GM12878 (cell line): ENCODE data around the gene SLC17A8. TPM values are rescaled to one million over a fixed set of nuclear protein-coding genes. Genes with fewer than 3 reads are reported as not detected.

ENCODE experiments used
- ATAC-seq: fragments of 200-7000 bp; cut with Tn5 transposase; 3 replicates; pipeline ENCODE4 v1.9.1; 2020; ENCODE audit warnings: mild to moderate bottlenecking, moderate library complexity
- BruUV-seq: library from RNA; stranded (reverse); fragments of 400-500 nt; replicated peaks from 2 replicates; lab custom pipeline; 2021; lab: Mats Ljungman, UMichigan
- CTCF ChIA-PET: fragments of 300-600 bp; sonication (Branson Sonifier 250); formaldehyde crosslinking; extraction: SDS; loops from one replicate; lab custom pipeline; 2021; ENCODE audit warnings: inconsistent platforms; lab: Yijun Ruan, JAX
- POLR2A ChIA-PET: fragments of 350-600 bp; formaldehyde crosslinking; extraction: SDS; loops from one replicate; lab custom pipeline; 2021; ENCODE audit warnings: inconsistent platforms; lab: Charles Lee
- RAD21 ChIA-PET: fragments of 300-600 bp; sonication (Branson Sonifier 250); formaldehyde crosslinking; loops from one replicate; lab custom pipeline; 2023; ENCODE audit warnings: antibody characterized with exemption; ENCODE audit not compliant: unreplicated experiment; lab: Charles Lee
- SMC1A ChIA-PET: fragments of 300-600 bp; sonication (Branson Sonifier 250); formaldehyde crosslinking; loops from one replicate; lab custom pipeline; 2023; ENCODE audit not compliant: unreplicated experiment, uncharacterized antibody; lab: Charles Lee
- DNase-seq: peaks from one replicate; pipeline ENCODE4 v3.0.0-alpha.2; 2011; ENCODE audit warnings: low read depth, low spot score
- FAIRE-seq: peaks from 3 replicates; lab custom pipeline; 2011; peaks lifted over from hg19 to GRCh38; lab: Jason Lieb, UNC
- H2AFZ ChIP-seq: 2 replicates; pipeline ENCODE4 v1.6.0; 2011; ENCODE audit warnings: low read depth, low read length, control low read depth; ENCODE audit not compliant: control insufficient read depth
- H3K27ac ChIP-seq: 2 replicates; pipeline ENCODE4 v1.5.1; 2011; ENCODE audit warnings: control low read depth; ENCODE audit not compliant: control insufficient read depth, insufficient read depth
- H3K27me3 ChIP-seq, 2 experiments: replicated peaks in 1 of 2; 2 replicates each; pipeline versions ENCODE4 v1.6.0 to v1.6.1; 2011; ENCODE audit warnings: low read length in 1 of 2; ENCODE audit not compliant: control insufficient read depth in 2 of 2, insufficient read depth in 2 of 2
- H3K36me3 ChIP-seq, 2 experiments: 2 replicates each; pipeline ENCODE4 v1.5.1; 2011; ENCODE audit warnings: low read length in 1 of 2; ENCODE audit not compliant: control insufficient read depth in 2 of 2, insufficient read depth in 2 of 2
- H3K4me1 ChIP-seq: 2 replicates; pipeline ENCODE4 v1.6.1; 2011; ENCODE audit warnings: mild to moderate bottlenecking, low read length, moderate library complexity, mixed read lengths; ENCODE audit not compliant: control insufficient read depth, insufficient read depth
- H3K4me2 ChIP-seq: 2 replicates; pipeline ENCODE4 v1.6.0; 2011; ENCODE audit warnings: control low read depth; ENCODE audit not compliant: control insufficient read depth, insufficient read depth
- H3K4me3 ChIP-seq: fragments of 200-600 bp; sonication (generic); 2 replicates; pipeline ENCODE4 v1.5.1; 2016
- H3K79me2 ChIP-seq: 2 replicates; pipeline ENCODE4 v1.6.0; 2011; ENCODE audit warnings: low read length; ENCODE audit not compliant: control insufficient read depth, insufficient read depth
- H3K9ac ChIP-seq: 2 replicates; pipeline ENCODE4 v1.8.0; 2011; ENCODE audit warnings: low read length, control low read depth, mixed read lengths; ENCODE audit not compliant: control insufficient read depth, insufficient read depth
- H3K9me3 ChIP-seq: replicated peaks from 3 replicates; pipeline ENCODE4 v1.5.1; 2011; ENCODE audit warnings: mild to moderate bottlenecking, low read length; ENCODE audit not compliant: control insufficient read depth, insufficient read depth
- H4K20me1 ChIP-seq: 2 replicates; pipeline ENCODE4 v1.6.0; 2011; ENCODE audit not compliant: control insufficient read depth, insufficient read depth
- BCL3 ChIP-seq: IDR thresholded peaks from 2 replicates; pipeline ENCODE4 v1.6.1; 2011; ENCODE audit warnings: borderline replicate concordance, low read depth, mild to moderate bottlenecking, moderate library complexity, low read length; ENCODE audit not compliant: insufficient read depth, poor library complexity, severe bottlenecking
- CTCF ChIP-seq, 3 experiments: IDR thresholded peaks in 2 of 3; conservative IDR thresholded peaks in 1 of 3; 2 replicates each; pipeline ENCODE4 v1.5.1; 2011; ENCODE audit warnings: low read depth in 3 of 3, low read length in 3 of 3, mild to moderate bottlenecking in 3 of 3, control low read depth in 2 of 3, moderate library complexity in 2 of 3, inconsistent platforms in 1 of 3, mixed read lengths in 1 of 3; ENCODE audit not compliant: control insufficient read depth in 2 of 3, insufficient read depth in 1 of 3; ENCODE audit errors: extremely low read depth in 1 of 3
- DPF2 ChIP-seq: fragments of 450-650 bp; IDR thresholded peaks from 2 replicates; pipeline ENCODE4 v1.6.1; 2017; ENCODE audit warnings: mild to moderate bottlenecking
- E2F8 ChIP-seq: fragments of 450-650 bp; IDR thresholded peaks from 2 replicates; pipeline ENCODE4 v1.6.1; 2018; ENCODE audit warnings: mild to moderate bottlenecking, low read depth, moderate library complexity; ENCODE audit not compliant: partially characterized antibody
- EP300 ChIP-seq, 2 experiments: fragments of 150-350 bp in 1 of 2; IDR thresholded peaks; 2 replicates each; pipeline ENCODE4 v1.6.1; 2011 to 2012; ENCODE audit warnings: low read depth in 2 of 2, low read length in 2 of 2, borderline replicate concordance in 1 of 2, improper control_type of control experiment in 1 of 2, inconsistent platforms in 1 of 2; ENCODE audit not compliant: control insufficient read depth in 1 of 2
- HDGF ChIP-seq: fragments of 450-650 bp; IDR thresholded peaks from 2 replicates; pipeline ENCODE4 v1.6.1; 2016; ENCODE audit warnings: antibody characterized with exemption
- MAX ChIP-seq: IDR thresholded peaks from 2 replicates; pipeline ENCODE4 v1.6.1; 2012; ENCODE audit warnings: low read depth, low read length, improper control_type of control experiment
- RELA ChIP-seq: fragments of 450-650 bp; IDR thresholded peaks from 2 replicates; pipeline ENCODE4 v1.8.0; 2014; ENCODE audit warnings: borderline replicate concordance; ENCODE audit not compliant: partially characterized antibody
- REST ChIP-seq: IDR thresholded peaks from 2 replicates; pipeline ENCODE4 v1.6.1; 2012; ENCODE audit warnings: mild to moderate bottlenecking, low read depth, low read length
- SIN3A ChIP-seq: IDR thresholded peaks from 2 replicates; pipeline ENCODE4 v1.6.1; 2012; ENCODE audit warnings: low read depth, low read length, improper control_type of control experiment
- SREBF2 ChIP-seq: IDR thresholded peaks from 2 replicates; pipeline ENCODE4 v1.6.1; 2012; ENCODE audit warnings: mild to moderate bottlenecking, low read length
- SUZ12 ChIP-seq: fragments of 200-600 bp; sonication (generic); IDR thresholded peaks from one replicate; pipeline ENCODE4 v1.6.1; 2018; ENCODE audit warnings: antibody characterized with exemption, mild to moderate bottlenecking; ENCODE audit not compliant: unreplicated experiment
- ZNF384 ChIP-seq: IDR thresholded peaks from 2 replicates; pipeline ENCODE4 v1.6.1; 2012; ENCODE audit warnings: low read depth, mild to moderate bottlenecking, low read length, improper control_type of control experiment, borderline replicate concordance
- WGBS: methylation state at CpG from one replicate; pipeline ENCODE4 v1.1.6; 2016; ENCODE audit warnings: low lambda C conversion rate; ENCODE audit not compliant: insufficient replicate concordance, insufficient coverage; ENCODE audit errors: missing lambda C conversion rate; 5-methylcytosine and 5-hydroxymethylcytosine counted together
- in situ Hi-C: fragments of 300-500 bp; cut with MboI; formaldehyde crosslinking; loops from 9 replicates; pipeline ENCODE4 v1.14.3; 2018; ENCODE audit warnings: mixed read lengths
- intact Hi-C: fragments of 100-400 bp; cut with micrococcal nuclease; formaldehyde crosslinking; loops from one replicate; pipeline ENCODE4 v1.14.2; 2022; ENCODE audit not compliant: unreplicated experiment
- polyA plus RNA-seq, 11 experiments: library from polyadenylated mRNA; depleted of rRNA in 4 of 11; unstranded in 6 of 11; stranded (reverse) in 5 of 11; fragments of >200 nt; fragmentation: Nextera tagmentation in 4 of 11; fragmentation: Illumina TruSeq in 1 of 11; extraction: Ambion mirVana in 4 of 11; extraction: Trizol in 1 of 11; gene quantifications; 1 replicate in 1 of 11; 2 replicates in 10 of 11; pipeline versions ENCODE4 v1.2.1 to v1.2.3, GENCODE V29; 2011 to 2016; ENCODE audit warnings: inconsistent platforms in 2 of 11, missing spikeins in 2 of 11, low read depth in 1 of 11
- total RNA-seq, 4 experiments: library from RNA; depleted of rRNA in 3 of 4; stranded (reverse); fragments of >200 nt in 3 of 4; fragmentation: Illumina TruSeq in 1 of 4; extraction: Trizol in 1 of 4; gene quantifications; 2 replicates each; pipeline versions ENCODE4 v1.2.1 to v1.2.3, GENCODE V29; 2013 to 2021

Gene SLC17A8
- total and polyA plus RNA-seq, 10 of the 15 experiments (the other 5 are each of a cell fraction or from before 2014, with no cell fraction given), result 0.18 TPM; not detected in 9

- no peak overlapping the region for H3K27ac ChIP-seq
- peaks cover 0 to 12% of the 10 kb centered on the region in 2 experiments; a peak in 2 of 4 replicates for H3K36me3 ChIP-seq
- no peak overlapping the region for H3K9ac ChIP-seq
- ATAC-seq, result no peak
- intact Hi-C loops, result no loop called here
- ChIA-PET POLR2A (no interaction called here), CTCF (interaction anchor here (1.7 to 1.9 kb wide), 2 partner anchors 9 to 15 kb away, joined by 3 to 4 read pairs; no protein-coding TSS in a partner anchor), RAD21 (no interaction called here), SMC1A (no interaction called here)
- H3K4me3 ChIP-seq, result no peak overlapping the region
- H3K79me2 ChIP-seq, result no peaks in the 10 kb centered on the region
- H3K4me2 ChIP-seq, result no peak overlapping the region
- 100% methylated on average over 1 of the region's 1 CpG for WGBS
- BruUV-seq, result no TSS peak
- in situ Hi-C loops, result no loop called here
- H2AFZ ChIP-seq, result no peak overlapping the region
- DNase-seq, result no peak
- H4K20me1 ChIP-seq, result no peaks in the 10 kb centered on the region
- H3K4me1 ChIP-seq, result no peaks in the 10 kb centered on the region
- H3K27me3 ChIP-seq, result no peaks in the 10 kb centered on the region
- no peak for FAIRE-seq
- no peaks in the 10 kb centered on the region for H3K9me3 ChIP-seq
- TF ChIP-seq SIN3A (no peak), MAX (no peak), ZNF384 (no peak), SUZ12 (no peak), E2F8 (no peak), RELA (no peak), DPF2 (no peak), BCL3 (no peak), EP300 (IDR thresholded peaks at IDR 0.05; ENCODE audit: borderline replicate concordance in 1 of 2, control insufficient read depth in 1 of 2, low read depth in 2 of 2, low read length in 2 of 2) (no peak), SREBF2 (no peak), CTCF (IDR thresholded peaks at IDR 0.05 in 2 of 3, conservative IDR thresholded peaks at IDR 0.05 in 1 of 3; ENCODE audit: control insufficient read depth in 2 of 3, extremely low read depth in 1 of 3, insufficient read depth in 1 of 3, low read depth in 3 of 3, low read length in 3 of 3) (no peak), REST (no peak), HDGF (no peak)
Measured at GRCh38 chr12:100311317-100311716, 45.6 kb upstream of the SLC17A8 start.
